Upper lobe of right lung (tissue), 1 donor: Measurements from ENCODE around the gene SPOCK1. TPM values are rescaled to one million over a fixed set of nuclear protein-coding genes. Genes with fewer than 3 reads are reported as not detected.

Experiments used
- ATAC-seq: fragments of 200-7000 bp; cut with Tn5 transposase; one replicate; pipeline ENCODE4 v1.9.1; 2020; ENCODE audit warnings: mild to moderate bottlenecking, moderate library complexity
- DNase-seq: peaks from one replicate; pipeline ENCODE4 v3.0.0-alpha.2; 2020
- H3K27ac ChIP-seq: fragments of 200-600 bp; one replicate; pipeline ENCODE4 v1.8.0; 2022
- H3K27me3 ChIP-seq: fragments of 200-600 bp; one replicate; pipeline ENCODE4 v1.8.0; 2022; ENCODE audit warnings: mild to moderate bottlenecking
- H3K36me3 ChIP-seq: fragments of 200-600 bp; one replicate; pipeline ENCODE4 v1.8.0; 2022
- H3K4me1 ChIP-seq: fragments of 200-600 bp; one replicate; pipeline ENCODE4 v1.8.0; 2022
- H3K4me3 ChIP-seq: fragments of 200-600 bp; one replicate; pipeline ENCODE4 v1.8.0; 2022; ENCODE audit warnings: mild to moderate bottlenecking
- H3K9me3 ChIP-seq: fragments of 200-600 bp; one replicate; pipeline ENCODE4 v1.8.0; 2022
- intact Hi-C: fragments of 100-400 bp; cut with DNase I; formaldehyde crosslinking; loops from one replicate; pipeline ENCODE4 v1.11.0; 2022
- total RNA-seq: library from RNA; stranded (reverse); fragmentation: NEBNext Ultra II Directional; extraction: Animal tissue kit (Norgen Biotek cat#: 25700); gene quantifications from one replicate; pipeline ENCODE4 v1.2.1, GENCODE V29; 2021
- TF ChIP-seq, protein P1 (sequence below): fragments of 200-600 bp; IDR thresholded peaks from one replicate; pipeline ENCODE4 v1.8.0; 2022; ENCODE audit warnings: antibody characterized with exemption
- donor health status: DM: no; HTN: yes; CAD: no; lungs with severe emphysema.

SPOCK1 gene
- total RNA-seq, 1 donor from 2014 or later: 4.0 TPM

DNA sequence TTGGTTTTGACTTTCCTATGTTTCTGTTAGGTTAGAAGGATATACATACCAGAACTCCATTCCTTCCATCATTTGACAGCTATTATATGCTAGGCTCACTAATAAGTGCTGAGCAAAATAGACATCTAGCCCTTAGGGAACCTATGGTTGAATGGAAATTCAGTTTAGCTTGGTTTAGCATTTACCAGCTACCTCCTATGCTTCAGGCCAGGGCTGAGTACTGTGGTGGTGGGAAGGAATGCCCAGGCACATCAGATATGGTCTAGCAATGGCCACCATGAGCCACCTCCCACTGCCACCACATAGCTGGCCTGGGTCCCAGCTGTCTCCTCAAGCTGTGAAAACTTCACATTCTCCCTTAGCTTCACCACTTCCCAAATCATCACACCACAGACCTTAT is 89.4 kb downstream of the SPOCK1 start:
- Histone ChIP-seq H3K27me3 (no peaks in the 10 kb centered on the region), H3K36me3 (no peaks in the 10 kb centered on the region), H3K4me1 (no peaks in the 10 kb centered on the region), H3K4me3 (no peak overlapping the region), H3K9me3 (no peaks in the 10 kb centered on the region), H3K27ac (no peak overlapping the region)
- TF ChIP-seq, protein P1, sequence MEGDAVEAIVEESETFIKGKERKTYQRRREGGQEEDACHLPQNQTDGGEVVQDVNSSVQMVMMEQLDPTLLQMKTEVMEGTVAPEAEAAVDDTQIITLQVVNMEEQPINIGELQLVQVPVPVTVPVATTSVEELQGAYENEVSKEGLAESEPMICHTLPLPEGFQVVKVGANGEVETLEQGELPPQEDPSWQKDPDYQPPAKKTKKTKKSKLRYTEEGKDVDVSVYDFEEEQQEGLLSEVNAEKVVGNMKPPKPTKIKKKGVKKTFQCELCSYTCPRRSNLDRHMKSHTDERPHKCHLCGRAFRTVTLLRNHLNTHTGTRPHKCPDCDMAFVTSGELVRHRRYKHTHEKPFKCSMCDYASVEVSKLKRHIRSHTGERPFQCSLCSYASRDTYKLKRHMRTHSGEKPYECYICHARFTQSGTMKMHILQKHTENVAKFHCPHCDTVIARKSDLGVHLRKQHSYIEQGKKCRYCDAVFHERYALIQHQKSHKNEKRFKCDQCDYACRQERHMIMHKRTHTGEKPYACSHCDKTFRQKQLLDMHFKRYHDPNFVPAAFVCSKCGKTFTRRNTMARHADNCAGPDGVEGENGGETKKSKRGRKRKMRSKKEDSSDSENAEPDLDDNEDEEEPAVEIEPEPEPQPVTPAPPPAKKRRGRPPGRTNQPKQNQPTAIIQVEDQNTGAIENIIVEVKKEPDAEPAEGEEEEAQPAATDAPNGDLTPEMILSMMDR: no peak
- DNase-seq (no peak), ATAC-seq (no peak)
- intact Hi-C loops: no loop called here

GRCh38 chr5:137407090-137407489 is 92.0 kb downstream of the SPOCK1 start:
- DNase-seq: no peak
- H3K4me1 ChIP-seq: no peaks in the 10 kb centered on the region

DNA sequence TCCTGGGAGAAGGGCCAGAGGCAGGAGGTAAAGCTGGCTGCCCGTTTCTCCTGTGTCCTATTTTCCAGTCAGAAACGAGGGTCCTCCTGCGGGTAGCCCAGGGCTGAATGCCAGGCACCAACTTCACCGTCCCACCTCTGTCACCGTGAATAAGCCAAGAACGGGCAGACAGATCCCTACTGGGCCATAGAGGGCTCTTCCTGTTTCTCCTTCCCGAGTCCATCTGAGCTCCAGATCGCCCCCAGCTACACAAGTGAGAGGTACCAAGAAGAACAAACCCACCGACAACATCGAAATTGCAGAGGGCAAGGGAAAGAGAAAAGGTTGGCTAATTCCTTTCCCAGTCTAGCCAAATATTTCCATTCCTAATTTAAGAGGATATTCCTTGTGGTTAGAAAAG is 93.7 kb downstream of the SPOCK1 start:
- TF ChIP-seq, protein P1: no peak
- ATAC-seq (no peak), DNase-seq (no peak)
- Histone ChIP-seq H3K9me3 (no peaks in the 10 kb centered on the region), H3K27me3 (no peaks in the 10 kb centered on the region), H3K4me1 (no peaks in the 10 kb centered on the region), H3K36me3 (no peaks in the 10 kb centered on the region), H3K4me3 (no peak overlapping the region), H3K27ac (no peak overlapping the region)
- intact Hi-C loops: no loop called here

More at GRCh38 chr5:137407090-137407489, 92.0 kb downstream of the SPOCK1 start:
- no peaks in the 10 kb centered on the region for H3K27me3 ChIP-seq
- no peaks in the 10 kb centered on the region for H3K36me3 ChIP-seq
- H3K9me3 ChIP-seq: no peaks in the 10 kb centered on the region
- no peak overlapping the region for H3K27ac ChIP-seq
- no peak overlapping the region for H3K4me3 ChIP-seq
- TF ChIP-seq, protein P1: no peak
- no peak for ATAC-seq
- intact Hi-C loops: no loop called here

- intact Hi-C loops: no loop called here
- TF ChIP-seq, protein P1: no peak
- DNase-seq (no peak), ATAC-seq (no peak)
- Histone ChIP-seq H3K9me3 (no peaks in the 10 kb centered on the region), H3K27ac (no peak overlapping the region), H3K4me3 (no peak overlapping the region), H3K27me3 (no peaks in the 10 kb centered on the region), H3K4me1 (no peaks in the 10 kb centered on the region), H3K36me3 (no peaks in the 10 kb centered on the region)
Observed at GRCh38 chr5:137403869-137404268, 95.3 kb downstream of the SPOCK1 start.

- intact Hi-C loops: no loop called here
Observed at GRCh38 chr5:137402436-137403187, 96.5 kb downstream of the SPOCK1 start.

More at GRCh38 chr5:137402436-137403187, 96.5 kb downstream of the SPOCK1 start:
- H3K4me3 ChIP-seq: no peak overlapping the region
- no peaks in the 10 kb centered on the region for H3K4me1 ChIP-seq
- TF ChIP-seq, protein P1: no peak
- no peaks in the 10 kb centered on the region for H3K9me3 ChIP-seq
- no peak overlapping the region for H3K27ac ChIP-seq
- no peaks in the 10 kb centered on the region for H3K36me3 ChIP-seq
- DNase-seq: no peak
- ATAC-seq: no peak
- H3K27me3 ChIP-seq: no peaks in the 10 kb centered on the region
